CD4-positive, alpha-beta T cell treated with Interleukin-1 beta for 1 hour (primary cell): ENCODE data around the gene LARP1.
A peak's percentile ranks its signal among the peaks of the same experiment; 100 is the strongest.
"Not testable (repeated sequence)": the region's sequence is repeated elsewhere in the genome, so short reads cannot be mapped to it uniquely, and the experiment has no call there.

Experiments used
- DNase-seq, 2 donors: peaks; one replicate each; pipeline ENCODE4 v3.0.0-alpha.2; 2020 to 2022

Gene LARP1

DNA sequence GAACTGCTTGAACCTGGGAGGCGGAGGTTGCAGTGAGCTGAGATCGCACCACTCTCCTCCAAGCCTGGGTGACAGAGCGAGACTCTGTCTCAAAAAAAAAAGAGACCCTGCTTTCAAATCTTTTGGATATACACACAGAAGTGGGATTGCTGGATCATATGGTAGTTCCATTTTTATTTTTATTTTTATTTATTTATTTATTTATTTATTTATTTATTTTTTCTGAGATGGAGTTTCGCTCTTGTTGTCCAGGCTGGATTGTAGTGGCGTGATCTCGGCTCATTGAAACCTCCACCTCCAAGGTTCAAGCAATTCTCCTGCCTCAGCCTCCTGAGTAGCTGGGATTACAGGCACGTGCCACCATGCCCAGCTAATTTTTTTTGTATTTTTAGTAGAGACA lies 19.8 kb upstream of the LARP1 start:
- not testable (repeated sequence) for DNase-seq

DNA sequence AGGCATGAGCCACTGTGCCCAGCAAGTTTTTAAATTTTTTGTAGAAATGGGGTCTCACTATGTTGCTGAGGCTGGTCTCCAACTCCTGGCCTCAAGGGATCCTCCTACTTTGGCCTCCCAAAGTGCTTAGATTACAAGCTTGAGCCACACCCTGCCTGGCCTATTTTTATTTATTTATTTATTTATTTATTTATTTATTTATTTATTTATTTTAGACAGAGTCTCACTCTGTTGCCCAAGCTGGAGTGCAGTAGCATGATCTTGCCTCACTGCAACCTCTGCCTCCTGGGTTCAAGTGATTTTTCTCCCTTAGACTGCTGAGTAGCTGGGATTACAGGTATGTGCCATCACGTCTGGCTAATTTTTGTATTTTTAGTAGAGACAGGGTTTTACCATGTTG lies 18.8 kb upstream of the LARP1 start:
- DNase-seq = not testable (repeated sequence)

DNA sequence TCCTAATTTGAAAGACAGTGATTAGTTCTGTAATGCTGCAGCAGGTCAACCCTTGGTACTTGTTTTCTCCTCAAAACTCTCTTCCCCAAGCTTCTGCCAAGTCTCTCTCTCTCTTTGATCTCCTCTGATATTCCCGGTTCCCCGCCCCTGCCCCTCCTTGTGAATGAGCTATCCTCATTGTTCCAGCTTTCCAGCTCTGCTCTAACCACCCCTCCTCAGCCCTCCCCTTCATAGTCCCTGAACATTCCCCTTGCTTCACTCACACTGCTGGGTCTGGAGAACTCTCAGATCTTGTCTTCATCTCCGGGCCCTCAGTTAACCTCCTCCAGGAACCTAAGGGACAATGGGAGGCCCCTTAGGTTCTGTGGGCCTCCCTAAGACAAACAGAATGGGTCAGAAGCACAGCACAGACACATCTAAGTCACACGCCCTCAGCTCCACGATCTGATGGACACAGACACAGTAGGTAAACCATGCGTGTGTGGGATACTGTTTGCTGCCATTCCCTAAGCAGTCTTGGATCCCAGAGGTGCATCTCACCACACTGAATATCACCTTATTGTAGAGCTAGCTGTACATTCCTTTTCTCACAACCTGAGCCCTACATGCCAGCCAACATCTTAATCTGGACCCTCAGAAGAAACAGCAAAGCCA lies 17.4 kb upstream of the LARP1 start:
- DNase-seq = no peak

DNA sequence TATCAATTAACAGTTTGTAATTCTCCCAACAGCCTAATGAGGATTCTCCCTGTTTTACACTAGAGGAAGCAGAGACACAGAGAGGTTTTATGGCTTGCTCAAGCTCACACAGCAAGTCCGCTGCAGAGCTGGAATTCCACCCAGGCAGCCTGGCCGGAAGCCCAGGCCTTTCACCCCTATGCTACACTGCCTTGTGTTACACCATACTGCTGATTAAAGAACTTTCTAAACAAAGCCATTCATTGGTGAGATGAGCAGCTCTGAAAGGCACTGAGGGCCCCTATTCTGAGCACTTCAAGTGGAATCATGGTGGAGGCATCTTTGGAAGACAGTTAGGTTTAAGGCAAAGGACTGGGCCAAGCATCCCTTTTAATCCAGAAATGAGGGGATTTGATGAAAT lies 14.7 kb upstream of the LARP1 start:
- DNase-seq = no peak

DNA sequence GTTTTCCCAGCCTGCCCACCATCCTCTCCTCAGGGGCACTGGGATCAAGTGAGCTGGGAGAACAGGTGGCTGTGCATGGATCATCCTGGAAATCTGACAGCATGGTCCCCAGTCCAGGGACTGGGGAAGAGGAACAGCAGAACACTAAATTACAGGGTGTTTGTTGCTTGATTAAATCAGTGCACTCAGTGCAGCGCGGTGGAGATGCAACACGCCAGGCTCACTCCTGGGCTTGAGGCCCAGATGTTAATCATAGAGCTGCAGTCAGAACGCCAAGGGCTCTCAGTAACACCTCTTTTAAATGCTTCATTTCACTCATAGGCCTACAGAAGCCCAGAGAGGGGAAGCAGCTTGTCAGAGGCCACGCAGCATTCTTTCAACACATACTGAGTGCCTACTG lies 14.2 kb upstream of the LARP1 start:
- DNase-seq = no peak

DNA sequence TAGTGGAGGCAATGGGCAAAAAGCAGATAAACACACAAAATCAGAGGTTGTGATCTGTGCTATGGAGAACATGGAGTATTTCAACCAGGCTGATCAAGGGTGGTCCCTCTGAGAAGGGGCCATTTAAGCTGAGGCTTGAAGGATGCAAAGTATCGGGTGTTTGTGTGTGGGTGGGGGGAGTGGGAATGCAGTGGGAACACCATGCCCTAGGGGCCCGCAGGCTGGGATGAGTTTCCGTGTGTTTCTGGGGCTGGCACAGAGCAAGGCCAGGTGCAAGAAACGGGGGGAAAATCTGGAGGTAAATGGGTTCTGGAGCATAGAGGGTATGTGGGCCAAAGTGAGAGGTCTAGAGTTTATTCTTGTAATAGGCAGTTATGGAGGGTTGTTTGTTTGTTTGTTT lies 13.8 kb upstream of the LARP1 start:
- DNase-seq = no peak

DNA sequence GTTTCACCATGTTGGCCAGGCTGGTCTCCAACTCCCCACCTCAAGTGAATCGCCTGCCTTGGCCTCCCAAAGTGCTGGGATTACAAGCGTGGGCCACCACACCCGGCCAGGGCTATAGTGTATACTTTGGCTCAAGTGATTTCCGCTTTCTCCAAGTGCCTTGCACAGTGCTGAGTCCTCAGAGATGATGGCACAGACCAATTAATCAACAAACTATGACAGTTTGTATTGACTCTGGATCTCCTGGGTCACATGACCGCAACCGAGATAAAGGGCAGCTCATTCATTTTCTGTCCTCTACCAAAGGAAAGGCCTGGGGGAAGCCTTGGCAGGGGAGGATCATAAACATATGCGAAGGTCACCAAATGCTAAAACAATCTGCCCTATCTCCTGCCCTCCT lies 11.4 kb upstream of the LARP1 start:
- no peak for DNase-seq

DNA sequence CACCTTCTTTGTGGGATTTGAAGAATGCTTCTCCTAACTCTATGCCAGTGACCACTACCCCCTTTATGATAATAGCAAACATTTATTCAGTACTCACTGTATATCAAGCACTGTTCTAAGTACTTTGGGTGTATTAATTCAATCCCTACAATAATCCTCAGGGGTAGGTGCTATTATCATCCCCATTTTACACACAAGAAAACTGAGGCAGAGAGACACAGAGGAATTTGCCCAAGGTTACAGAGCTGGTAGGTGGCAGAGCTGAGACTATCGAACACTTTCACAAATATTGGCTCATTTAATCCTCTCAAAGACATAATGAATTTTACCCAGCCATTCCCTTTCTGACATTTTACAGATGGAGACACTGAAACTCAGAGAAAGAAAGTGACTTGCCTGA lies 9.8 kb upstream of the LARP1 start:
- no peak for DNase-seq

DNA sequence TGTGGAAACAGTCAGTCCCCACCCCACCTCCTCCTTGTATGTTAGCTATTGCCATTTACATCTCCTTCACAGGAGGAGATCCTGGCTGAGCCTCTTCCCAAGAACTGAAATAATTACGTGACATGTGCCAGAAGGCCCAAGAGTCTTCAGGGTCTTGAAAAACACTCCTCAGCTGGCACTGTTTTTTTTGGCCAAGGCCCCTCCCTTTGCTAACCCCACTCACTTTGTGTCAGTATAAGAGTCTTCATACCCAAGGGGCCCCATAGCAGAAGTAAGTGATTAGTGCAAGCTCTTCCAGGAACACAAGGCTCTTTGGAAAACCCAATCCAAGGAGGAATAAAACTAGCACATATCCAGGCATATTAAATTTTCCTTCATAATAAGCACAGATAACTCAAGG lies 5.7 kb upstream of the LARP1 start:
- no peak for DNase-seq

DNA sequence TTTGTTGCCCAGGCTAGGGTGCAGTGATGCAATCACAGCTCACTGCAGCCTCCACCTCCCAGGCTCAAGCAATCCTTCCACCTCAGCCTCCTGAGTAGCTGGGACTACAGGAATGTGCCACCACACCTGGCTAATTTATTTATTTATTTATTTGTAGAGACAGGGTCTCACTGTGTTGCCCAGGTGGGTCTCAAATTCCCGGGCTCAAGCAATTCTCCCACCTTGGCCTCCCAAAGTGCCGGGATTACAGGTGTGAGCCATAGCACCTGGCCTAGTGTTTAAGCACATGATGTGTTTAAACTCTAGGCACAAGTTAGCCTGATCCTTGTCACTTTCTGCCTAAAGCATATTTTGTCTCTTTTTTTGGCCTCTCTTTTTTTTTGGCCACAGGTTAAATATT lies 4.5 kb upstream of the LARP1 start:
- not testable (repeated sequence) for DNase-seq

DNA sequence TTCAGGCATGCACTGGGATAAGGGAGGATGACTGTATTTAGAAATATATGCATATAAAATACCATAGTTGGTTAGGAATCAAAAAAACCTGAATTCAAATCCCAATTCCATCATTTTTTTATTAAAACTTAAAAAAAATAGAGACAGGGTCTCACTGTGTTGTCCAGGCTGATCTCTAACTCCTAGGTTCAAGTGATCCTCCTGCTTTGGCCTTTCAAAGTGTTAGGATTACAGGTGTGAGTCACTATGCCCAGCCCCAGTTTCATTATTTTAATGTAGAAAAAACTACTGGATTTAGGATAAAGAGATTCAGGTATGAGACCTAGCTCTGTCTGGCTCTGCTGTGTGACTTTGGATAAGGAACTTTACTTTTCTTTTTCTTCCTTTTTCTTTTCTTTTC lies 3.3 kb upstream of the LARP1 start:
- no peak for DNase-seq

DNA sequence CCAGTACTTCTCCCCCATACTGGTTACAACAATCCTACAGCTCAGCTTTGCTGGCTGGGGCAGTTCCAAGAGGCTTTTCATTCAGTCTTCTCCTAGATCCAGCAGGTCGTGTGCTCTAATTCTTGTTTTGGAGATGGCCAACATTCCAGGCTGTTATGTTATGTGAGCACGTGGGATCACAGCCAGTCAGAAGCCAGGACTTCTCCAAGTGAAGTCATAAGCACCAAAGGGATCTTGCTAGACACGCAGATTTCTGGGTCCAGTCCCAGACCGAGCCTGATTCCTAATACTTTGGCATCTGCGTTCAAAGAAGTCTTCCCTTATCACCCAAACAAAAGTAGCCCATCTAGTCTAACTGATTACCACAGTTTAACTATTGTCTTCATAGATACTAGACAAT lies 1.4 kb upstream of the LARP1 start:
- no peak for DNase-seq

DNA sequence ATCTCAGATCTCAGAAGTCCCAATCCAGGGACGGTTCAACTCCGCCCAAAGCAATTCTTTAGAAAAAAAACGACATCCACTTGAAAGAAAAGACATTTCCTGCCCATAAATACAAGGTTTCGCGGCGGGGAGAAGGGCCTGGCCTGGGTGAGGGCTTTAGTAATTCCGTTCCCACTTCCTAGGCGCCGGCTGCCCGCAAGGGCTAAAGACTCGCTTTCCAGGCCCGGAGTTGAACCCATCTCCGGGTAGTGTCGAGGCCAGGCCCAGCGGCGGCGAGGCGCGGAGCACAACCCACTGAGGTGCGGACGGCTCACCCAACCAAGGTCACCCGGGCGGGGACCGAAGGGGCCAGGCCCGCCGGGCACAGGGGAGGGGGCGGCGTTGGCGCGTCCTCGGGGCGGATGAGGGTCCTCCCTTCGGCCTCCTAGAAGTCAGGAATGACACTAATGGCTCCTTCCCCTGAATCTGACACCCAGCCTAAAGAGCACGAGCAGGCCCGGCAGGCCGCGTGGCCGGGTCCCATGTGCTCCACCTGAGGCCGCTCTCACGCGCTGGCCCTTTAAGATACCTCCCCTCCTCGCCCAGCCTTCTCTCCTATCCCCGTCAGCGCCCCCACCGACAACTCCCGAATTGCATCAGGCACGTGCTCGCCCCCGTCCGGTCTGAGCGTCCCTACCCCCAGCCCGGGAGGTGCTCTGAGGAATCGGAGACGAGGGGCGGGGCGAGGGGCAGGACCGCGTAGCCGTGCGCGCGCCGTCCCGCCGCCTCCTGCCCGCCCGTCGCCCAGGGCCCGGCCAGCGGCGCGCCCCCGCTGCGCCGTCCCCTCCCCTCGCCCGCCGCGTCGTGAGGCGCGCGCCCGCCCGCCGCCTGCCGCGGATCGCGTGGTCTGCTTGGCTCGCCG lies 467 bp upstream of the LARP1 start:
- DNase-seq = peak; percentile 99

DNA sequence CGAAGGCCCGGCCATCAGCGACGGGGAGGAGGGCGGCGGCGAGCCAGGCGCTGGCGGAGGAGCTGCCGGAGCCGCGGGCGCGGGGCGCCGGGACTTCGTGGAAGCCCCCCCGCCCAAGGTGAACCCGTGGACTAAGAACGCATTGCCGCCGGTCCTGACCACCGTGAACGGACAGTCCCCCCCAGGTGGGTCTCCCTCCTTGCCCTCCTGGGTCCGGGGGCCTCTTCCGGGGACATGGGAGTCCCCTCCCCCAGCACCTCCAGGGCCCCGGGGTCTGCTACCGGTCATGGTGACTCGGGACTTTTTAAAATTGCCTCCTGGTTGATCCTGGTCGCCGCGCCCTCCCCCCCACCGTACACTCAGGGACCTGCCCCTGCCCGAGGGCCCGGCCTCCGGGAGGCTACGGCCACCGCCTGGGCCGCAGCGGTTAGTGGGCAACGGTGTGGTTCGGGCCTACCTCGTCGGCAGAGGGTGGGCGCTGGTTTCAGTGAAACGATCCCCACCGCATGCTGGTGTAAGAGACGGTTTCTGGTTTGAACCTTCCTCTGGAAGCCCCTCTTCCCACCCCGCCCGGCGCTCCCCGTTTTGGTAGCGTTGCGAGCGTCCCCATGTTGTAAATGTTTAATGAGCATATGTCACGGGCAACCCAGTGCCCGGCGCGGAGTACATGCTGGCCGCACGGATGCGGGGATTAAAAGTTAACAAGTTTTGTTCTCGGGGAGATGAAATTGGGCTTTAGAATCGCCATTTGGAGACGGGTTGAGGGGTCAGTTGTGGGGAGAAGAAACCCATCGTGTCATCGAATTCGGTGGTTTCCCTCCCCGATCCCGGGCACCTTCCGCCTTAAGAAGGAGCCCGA lies 1.1 kb downstream of the LARP1 start:
- DNase-seq = peak; percentile 31 to 51

DNA sequence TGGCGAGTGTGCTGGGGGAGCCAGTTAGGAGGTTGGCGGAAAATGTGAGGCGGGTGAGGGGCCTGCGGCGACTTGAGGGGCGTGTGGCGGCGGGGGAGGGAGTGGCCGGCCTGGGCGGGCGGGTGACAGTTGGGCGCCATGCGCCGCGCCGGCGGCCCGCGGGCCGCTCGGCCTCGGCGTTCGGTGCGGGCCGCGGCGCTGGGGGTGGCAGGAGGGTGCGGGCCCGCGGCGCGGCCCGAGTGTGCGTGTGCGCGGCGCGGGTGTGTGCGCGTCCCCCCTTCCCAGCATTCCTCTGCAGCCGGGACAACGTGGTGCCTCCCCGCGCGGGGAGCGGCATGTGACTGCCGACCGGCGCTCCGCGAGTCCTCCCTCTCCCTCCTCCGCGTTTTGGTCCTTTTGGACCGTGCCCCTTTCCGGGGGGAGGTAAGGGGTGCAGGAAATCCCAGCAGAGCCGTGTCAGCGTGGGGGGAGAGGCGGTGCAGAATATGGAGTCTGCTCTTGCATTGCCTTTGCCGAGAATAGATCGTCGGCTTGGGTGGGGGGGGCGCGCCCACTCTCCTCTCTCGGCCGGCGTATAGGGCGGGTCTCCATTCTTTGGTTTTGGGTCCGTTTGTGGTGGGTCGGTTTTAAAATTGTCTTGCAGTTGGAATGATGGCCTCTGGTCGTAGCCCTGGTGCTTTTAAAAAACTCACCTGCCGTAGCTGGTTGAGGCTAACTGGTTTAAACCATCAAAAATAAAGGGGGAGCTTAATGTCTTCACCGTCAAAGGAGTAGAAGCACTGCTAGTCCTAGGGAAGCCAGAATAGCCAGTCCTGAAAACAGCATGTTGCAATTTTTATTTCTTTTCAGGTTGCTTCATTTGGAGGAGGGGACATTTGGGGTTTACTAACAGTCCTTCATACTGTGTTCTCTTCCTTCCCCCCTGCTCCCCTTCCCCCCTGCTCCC lies 2.0 kb downstream of the LARP1 start:
- DNase-seq = peak; percentile 31 to 46

DNA sequence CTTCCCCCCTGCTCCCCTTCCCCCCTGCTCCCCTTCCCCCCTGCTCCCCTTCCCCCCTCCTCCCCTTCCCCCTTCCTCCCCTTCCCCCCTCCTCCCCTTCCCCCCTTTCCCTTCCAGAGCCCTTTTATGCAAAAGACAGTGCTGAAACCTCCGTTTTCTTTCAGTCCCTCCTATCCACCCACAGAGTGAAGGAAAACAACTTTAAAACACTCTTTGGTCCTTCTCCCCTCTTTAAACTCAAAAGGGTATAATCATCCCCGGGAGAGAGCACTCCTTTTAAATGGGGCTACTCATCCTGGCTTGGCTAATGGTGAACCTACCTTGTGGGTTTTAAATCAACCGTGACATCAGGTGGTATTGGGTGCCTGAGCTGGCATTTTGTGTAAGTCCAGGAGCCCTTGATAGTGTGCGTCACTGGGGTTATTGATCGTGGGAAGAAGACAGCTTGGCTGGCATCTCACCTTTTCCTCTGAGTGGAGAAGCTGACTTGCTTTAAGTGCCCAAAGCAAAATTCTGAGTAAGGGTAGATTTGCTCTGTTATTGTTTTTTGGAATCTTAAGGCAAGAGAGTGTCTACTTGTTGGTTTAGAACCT lies 2.7 kb downstream of the LARP1 start:
- DNase-seq = peak; percentile 25 to 42

DNA sequence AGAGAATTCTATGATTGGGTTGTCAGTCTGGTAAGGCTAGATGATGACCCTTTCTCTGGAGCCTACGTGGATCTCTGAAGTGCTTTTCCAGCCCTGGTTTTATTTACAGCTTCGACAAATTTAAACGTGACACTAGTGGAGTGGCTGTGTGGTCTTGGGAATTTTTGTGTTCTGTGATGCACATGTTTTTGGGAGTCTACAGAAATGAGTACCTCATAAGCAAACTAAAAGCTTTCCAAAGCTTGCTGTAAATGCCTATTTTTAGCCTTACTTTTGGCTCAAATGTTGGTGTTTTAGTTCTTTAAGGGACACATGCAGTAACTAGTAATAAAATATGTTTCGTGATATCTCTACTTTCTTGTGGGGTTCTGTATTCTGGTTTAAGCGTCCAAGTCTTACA lies 3.3 kb downstream of the LARP1 start:
- DNase-seq = no peak

DNA sequence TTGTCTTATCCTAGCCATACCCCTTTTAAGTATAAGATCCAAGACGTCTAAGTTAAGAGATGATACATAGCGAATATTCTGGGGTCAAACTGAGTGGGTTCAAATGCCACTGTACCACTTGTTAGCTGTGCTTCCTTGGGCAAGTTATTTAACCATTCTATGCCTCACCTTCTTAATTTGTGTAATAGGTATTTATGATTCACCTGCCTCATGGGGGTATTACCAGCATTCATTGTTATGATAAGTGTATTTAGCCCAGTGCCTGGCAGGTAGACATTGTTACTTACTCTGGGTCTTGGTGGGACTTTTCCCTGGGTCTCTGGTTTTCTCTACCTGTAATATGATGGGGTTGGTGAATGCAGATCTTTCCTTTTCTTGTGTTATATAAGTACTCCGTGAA lies 3.8 kb downstream of the LARP1 start:
- no peak for DNase-seq

DNA sequence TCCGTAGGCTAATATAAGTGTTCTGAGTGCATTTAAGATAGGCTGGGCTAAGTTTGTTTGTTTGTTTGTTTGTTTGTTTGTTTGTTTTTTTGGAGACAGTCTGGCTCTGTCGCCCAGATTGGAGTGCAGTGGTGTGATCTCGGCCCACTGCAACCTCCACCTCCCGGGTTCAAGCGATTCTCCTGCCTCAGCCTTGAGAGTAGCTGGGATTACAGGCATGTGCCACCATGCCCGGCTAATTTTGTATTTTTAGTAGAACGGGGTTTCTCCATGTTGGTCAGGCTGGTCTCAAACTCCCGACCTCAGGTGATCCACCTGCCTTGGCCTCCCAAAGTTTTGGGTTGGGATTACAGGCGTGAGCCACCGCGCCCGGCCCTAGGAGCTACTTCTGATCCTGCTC lies 4.7 kb downstream of the LARP1 start:
- DNase-seq = not testable (repeated sequence)

DNA sequence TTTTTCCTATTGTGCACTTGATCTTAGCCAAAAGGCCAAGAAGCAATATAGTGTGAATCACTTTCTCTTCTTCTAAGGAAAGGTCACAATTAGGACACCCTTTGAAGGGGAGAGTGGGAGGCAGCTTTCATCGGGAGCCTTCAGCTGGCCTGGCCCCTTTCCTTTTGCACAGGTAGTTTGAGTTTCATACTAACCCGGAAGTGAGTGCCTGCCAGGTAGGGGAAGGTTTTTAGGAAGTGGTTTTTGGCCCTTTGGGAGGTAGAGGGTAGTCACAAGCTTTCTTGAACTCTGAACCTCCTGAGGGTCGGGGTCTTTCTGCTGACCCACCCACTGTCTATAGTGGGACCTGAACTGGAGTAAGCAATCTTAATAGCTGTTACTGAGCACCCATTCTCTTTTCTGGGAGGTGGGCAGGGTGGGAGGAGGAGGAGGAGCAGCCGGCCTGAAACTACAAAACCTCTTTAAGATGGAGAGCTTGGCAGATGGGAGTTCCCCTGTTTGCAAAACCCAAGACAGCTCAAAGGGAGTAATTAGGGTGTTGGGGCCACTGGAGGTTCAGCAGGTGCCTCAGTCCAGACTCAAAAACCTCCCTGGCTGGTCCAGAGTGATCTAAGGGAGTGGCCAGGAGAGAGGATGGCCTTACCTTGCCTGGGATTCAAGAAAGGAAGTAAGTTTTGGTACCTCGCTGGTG lies 6.0 kb downstream of the LARP1 start:
- peak in 1 of 2 donors; percentile 33 for DNase-seq

DNA sequence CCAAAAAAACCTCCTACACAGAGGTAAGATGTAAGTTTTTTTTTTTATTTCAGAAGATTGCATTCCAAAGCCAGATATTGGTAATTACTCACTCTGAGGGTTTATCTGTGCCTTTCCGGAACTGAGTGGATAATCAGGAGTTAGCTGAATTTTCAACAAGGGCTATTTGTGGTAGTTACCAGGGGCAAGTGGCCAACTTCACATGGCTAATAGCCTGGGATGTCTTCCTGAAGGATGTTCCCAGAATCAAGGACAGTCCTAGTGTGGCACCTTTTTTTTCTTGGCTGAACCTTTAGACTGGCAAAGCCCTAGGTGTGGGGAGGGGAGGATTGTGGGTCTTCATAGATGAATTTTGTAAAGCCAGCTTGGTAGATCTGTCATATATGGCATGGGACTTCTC lies 7.1 kb downstream of the LARP1 start:
- no peak for DNase-seq
